COLO668 (cell line): ENCODE results near the gene DYRK1A.

ENCODE experiments used
- DNase-seq: peaks from one replicate; lab custom pipeline; 2025; ENCODE audit not compliant: unreplicated experiment; lab: John Stamatoyannopoulos, UW

Gene DYRK1A

GRCh38 chr21:37475186-37475868, 108.8 kb downstream of the DYRK1A start:
- DNase-seq = no peak

GRCh38 chr21:37478794-37479193, 112.2 kb downstream of the DYRK1A start:
- DNase-seq = no peak

GRCh38 chr21:37483776-37484175, 117.2 kb downstream of the DYRK1A start:
- no peak for DNase-seq

- no peak for DNase-seq
Observed at GRCh38 chr21:37484535-37485474, 118.2 kb downstream of the DYRK1A start.

DNA sequence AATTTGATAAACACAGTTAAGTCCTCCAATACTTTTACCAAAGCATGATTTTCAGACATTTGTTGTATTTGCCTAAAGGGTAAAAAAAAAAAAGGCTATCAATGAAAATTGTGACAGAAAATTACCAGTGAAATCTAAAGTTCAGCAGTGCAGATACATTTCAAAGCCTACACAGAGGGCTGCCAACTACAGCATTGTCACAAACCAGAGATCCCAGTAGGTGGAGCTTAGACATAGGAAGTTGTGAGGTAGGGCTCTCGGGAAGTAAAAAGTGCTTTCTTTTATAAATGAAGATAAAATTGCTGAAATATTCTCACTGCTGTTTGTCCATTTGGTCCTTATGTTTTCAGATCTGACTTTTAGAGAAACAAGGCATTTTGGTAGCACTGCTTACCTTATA, 123.0 kb downstream of the DYRK1A start:
- DNase-seq = no peak

DNA sequence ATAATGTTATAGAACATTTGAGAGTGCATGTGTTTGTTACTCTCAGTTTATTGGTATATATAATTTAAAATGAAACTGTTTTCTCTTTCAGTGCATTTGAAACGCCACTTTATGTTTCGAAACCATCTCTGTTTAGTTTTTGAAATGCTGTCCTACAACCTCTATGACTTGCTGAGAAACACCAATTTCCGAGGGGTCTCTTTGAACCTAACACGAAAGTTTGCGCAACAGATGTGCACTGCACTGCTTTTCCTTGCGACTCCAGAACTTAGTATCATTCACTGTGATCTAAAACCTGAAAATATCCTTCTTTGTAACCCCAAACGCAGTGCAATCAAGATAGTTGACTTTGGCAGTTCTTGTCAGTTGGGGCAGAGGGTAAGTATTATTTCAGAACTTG, 123.5 kb downstream of the DYRK1A start:
- DNase-seq = no peak

- DNase-seq = no peak
Observed at GRCh38 chr21:37496972-37497371, 130.4 kb downstream of the DYRK1A start.

DNA sequence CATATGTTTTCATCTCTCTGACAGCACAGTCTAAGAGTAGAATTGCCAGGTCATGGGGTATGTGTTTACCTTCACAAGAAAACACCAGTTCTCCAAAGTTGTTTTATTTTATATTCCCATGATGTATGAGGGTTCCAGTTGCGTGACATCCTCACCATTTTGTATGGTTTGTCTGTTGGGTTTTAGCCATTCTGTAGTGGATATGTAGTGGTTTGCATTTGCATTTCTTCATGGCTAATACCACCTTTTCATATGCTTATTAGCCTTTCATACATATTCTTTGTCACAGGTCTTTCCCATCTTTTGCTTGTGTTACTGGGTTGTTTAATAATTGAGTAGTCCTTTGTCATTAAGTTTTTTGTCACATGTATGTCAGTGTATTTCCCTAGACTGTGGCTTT, 132.1 kb downstream of the DYRK1A start:
- no peak for DNase-seq

DNA sequence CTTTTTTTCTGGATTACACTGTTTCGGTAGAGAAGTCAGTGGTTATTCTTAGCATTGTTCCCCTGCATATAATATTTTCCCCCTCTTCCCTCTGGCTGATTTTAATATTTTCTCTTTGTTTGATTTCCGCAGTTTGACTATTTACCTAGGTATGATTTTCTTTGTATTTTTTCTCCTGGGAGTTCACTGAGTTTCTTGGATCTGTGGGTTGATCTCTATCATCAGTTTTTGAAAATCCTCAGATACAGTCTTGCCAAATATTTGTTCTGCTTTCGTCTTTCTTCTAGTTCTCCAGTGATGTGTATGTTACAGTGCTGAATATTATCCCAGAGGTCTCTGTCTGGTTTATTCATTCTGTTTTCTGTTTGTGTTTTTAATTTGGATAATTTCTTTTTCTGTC, 136.4 kb downstream of the DYRK1A start:
- no peak for DNase-seq

- DNase-seq = no peak
Observed at GRCh38 chr21:37503848-37504467, 137.4 kb downstream of the DYRK1A start.

GRCh38 chr21:37505963-37506362, 139.4 kb downstream of the DYRK1A start:
- no peak for DNase-seq

DNA sequence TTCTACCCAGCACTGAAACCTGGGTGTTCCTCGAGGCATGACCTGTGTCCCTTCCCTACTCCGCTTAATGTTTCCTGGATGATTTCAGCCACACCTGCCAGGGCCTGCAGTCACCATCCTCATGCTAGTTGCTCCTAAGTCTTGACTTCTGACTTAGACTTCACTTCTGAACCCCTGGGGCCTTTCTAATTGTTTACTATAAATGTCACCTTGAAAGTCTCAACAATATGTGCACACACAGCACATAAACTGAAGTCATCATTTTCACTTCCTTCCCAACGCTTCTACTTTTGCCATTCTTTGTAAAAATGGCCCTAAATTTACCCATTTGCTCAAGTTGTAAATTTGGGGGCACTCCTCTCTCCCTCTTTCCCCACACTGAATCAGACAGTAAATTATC, 141.1 kb downstream of the DYRK1A start:
- DNase-seq = no peak

- no peak for DNase-seq
Observed at GRCh38 chr21:37508341-37508740, 141.8 kb downstream of the DYRK1A start.

GRCh38 chr21:37509802-37510393, 143.3 kb downstream of the DYRK1A start:
- DNase-seq = no peak

DNA sequence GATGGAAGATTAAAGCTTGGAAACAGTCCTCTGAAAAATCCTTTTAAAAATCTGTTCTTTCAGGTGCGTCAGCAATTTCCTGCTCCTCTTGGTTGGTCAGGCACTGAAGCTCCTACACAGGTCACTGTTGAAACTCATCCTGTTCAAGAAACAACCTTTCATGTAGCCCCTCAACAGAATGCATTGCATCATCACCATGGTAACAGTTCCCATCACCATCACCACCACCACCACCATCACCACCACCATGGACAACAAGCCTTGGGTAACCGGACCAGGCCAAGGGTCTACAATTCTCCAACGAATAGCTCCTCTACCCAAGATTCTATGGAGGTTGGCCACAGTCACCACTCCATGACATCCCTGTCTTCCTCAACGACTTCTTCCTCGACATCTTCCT, 145.3 kb downstream of the DYRK1A start:
- DNase-seq = no peak

DNA sequence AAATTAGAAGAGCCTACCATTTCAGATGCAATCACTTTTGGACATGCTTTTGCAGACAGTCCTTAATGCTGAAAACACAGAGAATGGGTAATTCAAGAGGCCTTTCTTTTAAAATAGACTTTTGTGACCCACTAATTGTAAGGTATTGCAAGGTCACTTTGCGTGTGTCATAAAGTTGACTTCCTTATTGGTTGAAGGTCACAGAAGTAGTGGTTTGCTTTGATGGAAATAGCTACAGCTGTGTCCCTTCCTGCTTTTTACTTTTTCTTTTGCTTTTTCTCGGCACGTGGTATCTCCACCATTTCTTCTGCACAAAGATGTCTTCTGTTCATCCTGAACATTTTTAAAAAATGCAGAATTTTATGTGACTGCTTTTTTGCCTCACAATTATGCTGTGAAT, 146.8 kb downstream of the DYRK1A start:
- DNase-seq = no peak

- DNase-seq = no peak
Observed at GRCh38 chr21:37514038-37514667, 147.6 kb downstream of the DYRK1A start.

DNA sequence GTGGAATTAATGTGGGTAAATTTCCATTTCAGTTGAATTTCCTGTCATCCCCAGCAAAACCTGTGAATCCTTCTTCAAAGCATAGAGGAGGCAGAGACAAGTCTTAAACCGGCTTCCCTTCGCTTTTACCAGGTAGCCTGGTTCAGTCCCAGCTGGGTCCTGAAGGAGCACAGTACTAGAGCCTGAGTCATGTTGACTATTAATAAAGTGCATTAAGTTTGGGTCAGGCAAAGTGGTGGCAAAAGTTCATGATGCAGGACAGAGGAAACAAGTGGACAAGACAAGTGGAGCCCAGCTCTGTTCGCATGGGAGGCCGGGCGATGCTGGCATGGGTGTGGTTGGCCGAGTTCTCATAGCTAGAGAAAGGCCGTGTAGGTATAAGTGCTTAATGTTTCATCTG, 150.4 kb downstream of the DYRK1A start:
- no peak for DNase-seq

DNA sequence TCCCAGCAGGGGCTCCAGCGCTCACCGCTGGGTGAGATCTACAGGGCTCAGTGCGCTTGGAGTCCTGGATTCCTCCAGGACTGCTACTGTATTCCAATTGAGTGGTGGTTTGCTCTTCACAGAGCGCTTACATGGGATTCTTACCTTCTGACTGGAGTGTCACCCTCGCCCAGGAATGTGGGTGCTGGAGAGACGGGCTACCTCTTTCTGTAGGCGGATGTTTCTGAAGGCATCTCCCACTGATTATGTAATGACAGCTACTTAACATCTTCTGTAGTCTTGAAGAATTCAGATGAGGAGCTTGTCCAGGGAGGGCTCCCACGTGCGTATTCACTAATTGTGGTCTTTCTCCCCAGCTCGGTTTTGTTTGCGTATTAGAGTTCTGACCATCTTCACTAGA, 154.2 kb downstream of the DYRK1A start:
- DNase-seq = no peak

GRCh38 chr21:37521658-37522057, 155.1 kb downstream of the DYRK1A start:
- no peak for DNase-seq

DNA sequence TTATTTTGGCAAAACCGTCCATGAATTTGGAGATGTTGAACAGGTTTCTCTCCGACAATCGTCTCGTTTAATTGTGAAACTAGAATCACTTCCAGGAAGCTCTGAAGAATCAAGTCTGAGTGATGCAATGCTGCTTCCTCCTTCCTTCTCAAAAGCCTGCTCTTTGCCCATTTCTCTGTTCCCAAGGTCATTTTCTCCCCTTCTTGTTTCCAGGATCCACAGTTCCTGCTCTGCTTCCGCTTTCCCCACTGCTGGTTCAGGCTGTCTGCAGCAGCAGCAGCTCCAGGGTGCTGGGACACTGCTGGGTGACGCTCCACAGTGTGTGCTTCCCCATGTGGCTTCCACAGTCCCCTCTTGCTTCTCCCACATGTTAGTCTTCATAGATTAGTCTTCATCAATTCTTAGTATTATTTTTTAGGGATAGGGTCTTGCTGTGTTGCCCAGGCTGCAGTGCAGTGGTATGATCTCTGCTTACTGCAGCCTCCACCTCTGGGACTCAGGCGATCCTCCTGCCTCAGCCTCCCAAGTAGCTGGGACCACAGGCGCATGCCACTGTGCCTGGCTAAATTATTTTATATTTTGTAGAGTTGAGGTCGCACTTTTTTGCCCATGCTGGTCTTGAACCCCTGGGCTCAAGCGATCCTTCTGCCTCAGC, 156.2 kb downstream of the DYRK1A start:
- no peak for DNase-seq
